ENCODE results near the gene GATC.

GATC gene

DNA sequence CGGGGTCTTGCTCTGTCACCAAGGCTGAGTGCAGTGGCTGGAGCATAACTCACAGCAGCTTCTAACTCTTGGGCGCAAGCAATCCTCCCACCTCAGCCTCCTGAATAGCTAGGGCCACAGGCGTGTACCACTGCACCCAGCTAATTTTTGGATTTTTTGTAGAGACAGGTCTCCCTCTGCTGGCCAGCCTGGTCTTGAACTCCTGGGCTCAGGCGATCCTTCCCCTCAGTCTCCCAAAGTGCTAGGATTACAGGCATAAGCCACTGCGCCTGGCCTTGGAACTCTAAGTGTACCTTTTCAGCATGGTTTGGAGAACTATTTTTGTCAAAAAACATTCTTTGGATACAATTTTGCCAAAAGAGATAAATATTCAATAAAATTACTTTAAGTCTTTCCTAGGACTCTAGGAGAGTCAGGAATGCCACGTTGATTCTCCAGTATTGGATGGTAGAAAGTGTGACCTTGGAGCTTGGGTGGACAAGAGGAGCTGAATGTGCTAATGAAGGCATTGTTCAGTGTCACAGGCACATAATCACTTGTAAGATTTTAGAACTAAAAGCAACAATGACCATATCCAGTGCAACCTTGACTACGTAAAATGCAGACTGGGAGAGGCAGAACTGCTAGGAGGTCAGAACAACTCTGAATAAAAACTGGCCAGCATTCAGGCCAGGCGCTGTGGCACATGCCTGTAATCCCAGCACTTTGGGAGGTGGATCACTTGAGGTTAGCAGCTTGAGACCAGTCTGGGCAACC lies 20.5 kb downstream of the GATC start:
- Histone ChIP-seq H4K91ac (ENCODE audit: low read depth, low read length, poor library complexity) (no peak overlapping the region), H2AFZ (ENCODE audit: low read length) (no peak overlapping the region), H3K4ac (ENCODE audit: low read length) (no peak overlapping the region), H2BK5ac (ENCODE audit: low read length) (no peak overlapping the region), H3K27ac (replicated peaks; ENCODE audit: low read length) (no peak overlapping the region), H3K23ac (ENCODE audit: low read depth, low read length, poor library complexity) (no peak overlapping the region), H3K4me1 (ENCODE audit: control insufficient read depth in 2 of 2, insufficient read depth in 1 of 2, low read depth in 1 of 2, low read length in 2 of 2) (peaks cover 2 to 7% of the 10 kb centered on the region in 2 donors), H3K36me3 (replicated peaks in 1 of 2; ENCODE audit: control insufficient read depth in 2 of 2, insufficient read depth in 2 of 2, low read length in 2 of 2) (peaks cover 37 to 60% of the 10 kb centered on the region in 2 donors), H3K27me3 (ENCODE audit: control insufficient read depth in 3 of 3, insufficient read depth in 3 of 3, low read depth in 1 of 3, low read length in 3 of 3) (no peaks in the 10 kb centered on the region), H3K4me2 (ENCODE audit: insufficient read depth, low read length, poor library complexity, severe bottlenecking) (no peak overlapping the region), H3K79me1 (ENCODE audit: low read depth, low read length) (peaks cover 5% of the 10 kb centered on the region), H2BK12ac (ENCODE audit: low read length) (no peak overlapping the region), H3K14ac (ENCODE audit: low read length) (no peak overlapping the region), H2BK120ac (ENCODE audit: low read depth, low read length) (no peak overlapping the region), H3K9me3 (replicated peaks in 1 of 2; ENCODE audit: control insufficient read depth in 2 of 2, insufficient read depth in 1 of 2, low read depth in 1 of 2, low read length in 2 of 2) (no peaks in the 10 kb centered on the region), H3K9ac (ENCODE audit: low read depth, low read length, poor library complexity) (no peak overlapping the region), H4K8ac (ENCODE audit: low read depth, low read length) (peak overlapping the region; percentile 20), H3K4me3 (ENCODE audit: low read length in 2 of 2) (no peak overlapping the region), H2BK15ac (ENCODE audit: low read length) (no peak overlapping the region), H2AK5ac (ENCODE audit: low read depth, low read length) (no peak overlapping the region), H3K18ac (ENCODE audit: low read length) (no peak overlapping the region)
- DNase-seq (ENCODE audit: low spot score) = no peak
- no CpG with 5 or more reads among the region's 8 CpGs for WGBS, 2 donors (ENCODE audit: extremely low coverage in 2 of 2, insufficient read length in 2 of 2, insufficient replicate concordance in 1 of 2)

DNA sequence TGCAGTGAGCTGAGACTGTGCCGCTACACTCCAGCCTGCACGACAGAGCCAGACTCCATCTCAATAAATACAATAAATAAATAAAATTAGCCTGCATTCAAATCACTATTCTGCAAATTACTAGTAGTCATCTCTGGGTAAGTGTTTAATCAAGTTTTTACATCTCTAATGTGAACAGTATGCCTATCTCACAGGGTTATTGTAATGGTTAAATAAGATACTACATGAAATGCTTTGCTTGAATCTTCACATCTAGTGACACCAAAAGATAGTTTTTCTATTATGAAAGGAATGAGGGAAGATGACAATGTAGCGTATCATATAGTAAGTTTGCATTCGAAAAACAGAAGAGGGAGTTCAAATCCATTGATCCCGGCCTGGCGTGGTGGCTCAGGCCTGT lies 21.2 kb downstream of the GATC start:
- no peak overlapping the region for H4K91ac ChIP-seq (ENCODE audit: low read depth, low read length, poor library complexity)
- no peak overlapping the region for H2BK15ac ChIP-seq (ENCODE audit: low read length)
- H2BK120ac ChIP-seq (ENCODE audit: low read depth, low read length) = no peak overlapping the region
- no CpG with 5 or more reads among the region's 6 CpGs for WGBS, 2 donors (ENCODE audit: extremely low coverage in 2 of 2, insufficient read length in 2 of 2, insufficient replicate concordance in 1 of 2)
- H3K4me2 ChIP-seq (ENCODE audit: insufficient read depth, low read length, poor library complexity, severe bottlenecking) = no peak overlapping the region
- H3K4ac ChIP-seq (ENCODE audit: low read length) = no peak overlapping the region
- H3K36me3 ChIP-seq (replicated peaks in 1 of 2; ENCODE audit: control insufficient read depth in 2 of 2, insufficient read depth in 2 of 2, low read length in 2 of 2) = peaks cover 33 to 53% of the 10 kb centered on the region in 2 donors
- DNase-seq (ENCODE audit: low spot score) = no peak
- no peak overlapping the region for H4K8ac ChIP-seq (ENCODE audit: low read depth, low read length)
- no peaks in the 10 kb centered on the region for H3K9me3 ChIP-seq (replicated peaks in 1 of 2; ENCODE audit: control insufficient read depth in 2 of 2, insufficient read depth in 1 of 2, low read depth in 1 of 2, low read length in 2 of 2)
- H3K79me1 ChIP-seq (ENCODE audit: low read depth, low read length) = peaks cover 5% of the 10 kb centered on the region
- H2AK5ac ChIP-seq (ENCODE audit: low read depth, low read length) = no peak overlapping the region
- peak overlapping the region; percentile 13 for H3K9ac ChIP-seq (ENCODE audit: low read depth, low read length, poor library complexity)
- no peak overlapping the region for H2AFZ ChIP-seq (ENCODE audit: low read length)
- H3K23ac ChIP-seq (ENCODE audit: low read depth, low read length, poor library complexity) = no peak overlapping the region
- no peak overlapping the region for H3K4me3 ChIP-seq (ENCODE audit: low read length in 2 of 2)
- H3K27me3 ChIP-seq (ENCODE audit: control insufficient read depth in 3 of 3, insufficient read depth in 3 of 3, low read depth in 1 of 3, low read length in 3 of 3) = no peaks in the 10 kb centered on the region
- H2BK5ac ChIP-seq (ENCODE audit: low read length) = no peak overlapping the region
- H3K14ac ChIP-seq (ENCODE audit: low read length) = no peak overlapping the region
- peaks cover 2 to 9% of the 10 kb centered on the region in 2 donors for H3K4me1 ChIP-seq (ENCODE audit: control insufficient read depth in 2 of 2, insufficient read depth in 1 of 2, low read depth in 1 of 2, low read length in 2 of 2)
- no peak overlapping the region for H2BK12ac ChIP-seq (ENCODE audit: low read length)
- no peak overlapping the region for H3K27ac ChIP-seq (replicated peaks; ENCODE audit: low read length)
- H3K18ac ChIP-seq (ENCODE audit: low read length) = no peak overlapping the region

GRCh38 chr12:120468325-120468820 lies 22.1 kb downstream of the GATC start:
- no peak overlapping the region for H4K8ac ChIP-seq (ENCODE audit: low read depth, low read length)
- H2BK12ac ChIP-seq (ENCODE audit: low read length) = no peak overlapping the region
- H3K4me1 ChIP-seq (ENCODE audit: control insufficient read depth in 2 of 2, insufficient read depth in 1 of 2, low read depth in 1 of 2, low read length in 2 of 2) = peaks cover 2 to 10% of the 10 kb centered on the region in 2 donors
- no peak overlapping the region for H3K4ac ChIP-seq (ENCODE audit: low read length)
- no peak overlapping the region for H3K18ac ChIP-seq (ENCODE audit: low read length)
- H3K23ac ChIP-seq (ENCODE audit: low read depth, low read length, poor library complexity) = no peak overlapping the region
- no peak overlapping the region for H2BK120ac ChIP-seq (ENCODE audit: low read depth, low read length)
- H3K9me3 ChIP-seq (replicated peaks in 1 of 2; ENCODE audit: control insufficient read depth in 2 of 2, insufficient read depth in 1 of 2, low read depth in 1 of 2, low read length in 2 of 2) = no peaks in the 10 kb centered on the region
- peak overlapping the region; percentile 68 for H3K4me2 ChIP-seq (ENCODE audit: insufficient read depth, low read length, poor library complexity, severe bottlenecking)
- H2AK5ac ChIP-seq (ENCODE audit: low read depth, low read length) = peak overlapping the region; percentile 99
- H3K4me3 ChIP-seq (ENCODE audit: low read length in 2 of 2) = peak overlapping the region; percentile 96 to 99
- H3K79me1 ChIP-seq (ENCODE audit: low read depth, low read length) = peaks cover 5% of the 10 kb centered on the region
- H3K27me3 ChIP-seq (ENCODE audit: control insufficient read depth in 3 of 3, insufficient read depth in 3 of 3, low read depth in 1 of 3, low read length in 3 of 3) = no peaks in the 10 kb centered on the region
- H3K9ac ChIP-seq (ENCODE audit: low read depth, low read length, poor library complexity) = peak overlapping the region; percentile 83
- peak overlapping the region; percentile 98 for H2BK5ac ChIP-seq (ENCODE audit: low read length)
- H4K91ac ChIP-seq (ENCODE audit: low read depth, low read length, poor library complexity) = no peak overlapping the region
- H2BK15ac ChIP-seq (ENCODE audit: low read length) = no peak overlapping the region
- H3K27ac ChIP-seq (replicated peaks; ENCODE audit: low read length) = peak overlapping the region; percentile 95
- H3K14ac ChIP-seq (ENCODE audit: low read length) = no peak overlapping the region
- WGBS, 2 donors (ENCODE audit: extremely low coverage in 2 of 2, insufficient read length in 2 of 2, insufficient replicate concordance in 1 of 2) = no CpG with 5 or more reads among the region's 23 CpGs
- H2AFZ ChIP-seq (ENCODE audit: low read length) = peak overlapping the region; percentile 96
- DNase-seq (ENCODE audit: low spot score) = peak; percentile 31
- H3K36me3 ChIP-seq (replicated peaks in 1 of 2; ENCODE audit: control insufficient read depth in 2 of 2, insufficient read depth in 2 of 2, low read length in 2 of 2) = peaks cover 25 to 44% of the 10 kb centered on the region in 2 donors

GRCh38 chr12:120468821-120469449 lies 22.7 kb downstream of the GATC start:
- Histone ChIP-seq H3K9ac (ENCODE audit: low read depth, low read length, poor library complexity) (peak overlapping the region; percentile 100), H2BK5ac (ENCODE audit: low read length) (peak overlapping the region; percentile 98), H3K27ac (replicated peaks; ENCODE audit: low read length) (peak overlapping the region; percentile 95), H3K18ac (ENCODE audit: low read length) (peak overlapping the region; percentile 100), H3K4me2 (ENCODE audit: insufficient read depth, low read length, poor library complexity, severe bottlenecking) (peak overlapping the region; percentile 68), H3K79me1 (ENCODE audit: low read depth, low read length) (peaks cover 3% of the 10 kb centered on the region), H4K8ac (ENCODE audit: low read depth, low read length) (peak overlapping the region; percentile 100), H3K4ac (ENCODE audit: low read length) (peak overlapping the region; percentile 91), H2AFZ (ENCODE audit: low read length) (peak overlapping the region; percentile 96), H3K36me3 (replicated peaks in 1 of 2; ENCODE audit: control insufficient read depth in 2 of 2, insufficient read depth in 2 of 2, low read length in 2 of 2) (peaks cover 19 to 39% of the 10 kb centered on the region in 2 donors), H3K27me3 (ENCODE audit: control insufficient read depth in 3 of 3, insufficient read depth in 3 of 3, low read depth in 1 of 3, low read length in 3 of 3) (no peaks in the 10 kb centered on the region), H2BK15ac (ENCODE audit: low read length) (no peak overlapping the region), H3K9me3 (replicated peaks in 1 of 2; ENCODE audit: control insufficient read depth in 2 of 2, insufficient read depth in 1 of 2, low read depth in 1 of 2, low read length in 2 of 2) (no peaks in the 10 kb centered on the region), H2BK12ac (ENCODE audit: low read length) (peak overlapping the region; percentile 94), H2AK5ac (ENCODE audit: low read depth, low read length) (peak overlapping the region; percentile 99), H3K23ac (ENCODE audit: low read depth, low read length, poor library complexity) (peak overlapping the region; percentile 100), H2BK120ac (ENCODE audit: low read depth, low read length) (no peak overlapping the region), H3K14ac (ENCODE audit: low read length) (peak overlapping the region; percentile 73), H3K4me3 (ENCODE audit: low read length in 2 of 2) (peak overlapping the region; percentile 96 to 99), H3K4me1 (ENCODE audit: control insufficient read depth in 2 of 2, insufficient read depth in 1 of 2, low read depth in 1 of 2, low read length in 2 of 2) (peaks cover 2 to 10% of the 10 kb centered on the region in 2 donors), H4K91ac (ENCODE audit: low read depth, low read length, poor library complexity) (peak overlapping the region; percentile 77)
- DNase-seq (ENCODE audit: low spot score) = peak; percentile 40
- no CpG with 5 or more reads among the region's 57 CpGs for WGBS, 2 donors (ENCODE audit: extremely low coverage in 2 of 2, insufficient read length in 2 of 2, insufficient replicate concordance in 1 of 2)
